K562 (cell line): Measurements from ENCODE around the gene TMEM203. TPM values are rescaled to one million over a fixed set of nuclear protein-coding genes. Genes with fewer than 3 reads are reported as not detected.

Experiments
- CTBP1 ChIP-seq: fragments of 450-650 bp; IDR thresholded peaks from 2 replicates; pipeline ENCODE4 v1.6.1; 2016; ENCODE audit warnings: borderline replicate concordance
- ELF2 ChIP-seq: fragments of 250-450 bp; sonication (Bioruptor Pico); IDR thresholded peaks from 2 replicates; pipeline ENCODE4 v1.5.0; 2021; ENCODE audit warnings: mild to moderate bottlenecking
- HNRNPUL1 ChIP-seq: fragments of 200-400 bp; formaldehyde crosslinking; IDR thresholded peaks from 2 replicates; pipeline ENCODE4 v1.6.1; 2017; ENCODE audit warnings: low read length
- KAT2B ChIP-seq: IDR thresholded peaks from one replicate; pipeline ENCODE4 v1.6.1; 2012; ENCODE audit warnings: low read depth, mild to moderate bottlenecking, control low read depth, inconsistent platforms, low read length, moderate library complexity
- KDM1A ChIP-seq, 2 experiments: fragments of 450-650 bp; IDR thresholded peaks; 2 replicates each; pipeline ENCODE4 v1.6.1; 2016; ENCODE audit warnings: mild to moderate bottlenecking in 2 of 2
- KHSRP ChIP-seq: fragments of 450-650 bp; IDR thresholded peaks from 2 replicates; pipeline ENCODE4 v1.6.1; 2017
- MED1 ChIP-seq: sonication (generic); formaldehyde crosslinking; IDR thresholded peaks from 2 replicates; pipeline ENCODE4 v1.8.1; 2023; ENCODE audit warnings: missing genetic modification reagents, borderline replicate concordance
- MLLT1 ChIP-seq, 2 experiments: fragments of 450-650 bp; IDR thresholded peaks; 2 replicates each; pipeline ENCODE4 v1.6.1; 2016
- PATZ1 ChIP-seq: fragments of 250-450 bp; sonication (Bioruptor Pico); IDR thresholded peaks from 2 replicates; pipeline ENCODE4 v1.5.0; 2020; ENCODE audit warnings: mild to moderate bottlenecking, borderline replicate concordance
- POLR3A ChIP-seq: IDR thresholded peaks from 2 replicates; pipeline ENCODE4 v1.6.1; 2011; ENCODE audit warnings: borderline replicate concordance, mild to moderate bottlenecking, moderate library complexity; ENCODE audit not compliant: insufficient read length, insufficient read depth; ENCODE audit errors: extremely low read depth
- PPARD ChIP-seq: fragments of 250-450 bp; sonication (Bioruptor Pico); IDR thresholded peaks from 2 replicates; pipeline ENCODE4 v1.8.0; 2022; ENCODE audit warnings: inconsistent platforms, mild to moderate bottlenecking, moderate library complexity
- PURB ChIP-seq: sonication (generic); formaldehyde crosslinking; IDR thresholded peaks from 2 replicates; pipeline ENCODE4 v1.9.0; 2021; ENCODE audit warnings: low read depth, mild to moderate bottlenecking, missing genetic modification reagents
- THRAP3 ChIP-seq: fragments of 450-650 bp; IDR thresholded peaks from 2 replicates; pipeline ENCODE4 v1.6.1; 2016; ENCODE audit warnings: mild to moderate bottlenecking, inconsistent platforms, borderline replicate concordance
- ZNF184 ChIP-seq: sonication (generic); formaldehyde crosslinking; IDR thresholded peaks from 2 replicates; pipeline ENCODE4 v1.5.0; 2020; ENCODE audit warnings: missing genetic modification reagents
- ZSCAN32 ChIP-seq: fragments of 450-650 bp; formaldehyde crosslinking; IDR thresholded peaks from 2 replicates; pipeline ENCODE4 v1.4.0; 2020; ENCODE audit warnings: mild to moderate bottlenecking, moderate library complexity
- polyA plus RNA-seq, 8 experiments: library from polyadenylated mRNA; depleted of rRNA in 4 of 8; stranded (reverse) in 5 of 8; unstranded in 3 of 8; fragments of >200 nt; fragmentation: Nextera tagmentation in 2 of 8; fragmentation: Illumina TruSeq in 1 of 8; extraction: Ambion mirVana in 2 of 8; extraction: Trizol in 1 of 8; gene quantifications; 2 replicates each; pipeline versions ENCODE4 v1.2.1 to v1.2.3, GENCODE V29; 2011 to 2014; ENCODE audit warnings: inconsistent platforms in 1 of 8, missing spikeins in 1 of 8
- total RNA-seq, 7 experiments: library from RNA; depleted of rRNA in 6 of 7; stranded (reverse); fragments of >200 nt in 6 of 7; fragmentation: Illumina TruSeq in 2 of 7; extraction: Trizol in 2 of 7; gene quantifications; 2 replicates each; pipeline versions ENCODE4 v1.2.1 to v1.2.3, GENCODE V29; 2011 to 2021; ENCODE audit warnings: low replicate concordance in 1 of 7
- TF ChIP-seq, protein P1 (sequence below), 2 experiments: fragments of 150-350 bp in 1 of 2; IDR thresholded peaks; 2 replicates each; pipeline ENCODE4 v1.6.1; 2012 to 2016; ENCODE audit warnings: low read depth in 2 of 2, low read length in 2 of 2, mild to moderate bottlenecking in 1 of 2, moderate library complexity in 1 of 2
- TF ChIP-seq, protein P2 (sequence below): fragments of 250-450 bp; sonication (Bioruptor Pico); IDR thresholded peaks from 2 replicates; pipeline ENCODE4 v1.4.0; 2020; ENCODE audit warnings: mild to moderate bottlenecking, moderate library complexity

The TMEM203 gene
- total and polyA plus RNA-seq, 9 of the 15 experiments (the other 6 are each of a cell fraction or from before 2014, with no cell fraction given): 8.8 to 59.5 (median 37.6) TPM

GRCh38 chr9:137200311-137201204 is 4.9 kb downstream of the TMEM203 start, which contains the start of gene TPRN (continued):
- TF ChIP-seq, protein P1, sequence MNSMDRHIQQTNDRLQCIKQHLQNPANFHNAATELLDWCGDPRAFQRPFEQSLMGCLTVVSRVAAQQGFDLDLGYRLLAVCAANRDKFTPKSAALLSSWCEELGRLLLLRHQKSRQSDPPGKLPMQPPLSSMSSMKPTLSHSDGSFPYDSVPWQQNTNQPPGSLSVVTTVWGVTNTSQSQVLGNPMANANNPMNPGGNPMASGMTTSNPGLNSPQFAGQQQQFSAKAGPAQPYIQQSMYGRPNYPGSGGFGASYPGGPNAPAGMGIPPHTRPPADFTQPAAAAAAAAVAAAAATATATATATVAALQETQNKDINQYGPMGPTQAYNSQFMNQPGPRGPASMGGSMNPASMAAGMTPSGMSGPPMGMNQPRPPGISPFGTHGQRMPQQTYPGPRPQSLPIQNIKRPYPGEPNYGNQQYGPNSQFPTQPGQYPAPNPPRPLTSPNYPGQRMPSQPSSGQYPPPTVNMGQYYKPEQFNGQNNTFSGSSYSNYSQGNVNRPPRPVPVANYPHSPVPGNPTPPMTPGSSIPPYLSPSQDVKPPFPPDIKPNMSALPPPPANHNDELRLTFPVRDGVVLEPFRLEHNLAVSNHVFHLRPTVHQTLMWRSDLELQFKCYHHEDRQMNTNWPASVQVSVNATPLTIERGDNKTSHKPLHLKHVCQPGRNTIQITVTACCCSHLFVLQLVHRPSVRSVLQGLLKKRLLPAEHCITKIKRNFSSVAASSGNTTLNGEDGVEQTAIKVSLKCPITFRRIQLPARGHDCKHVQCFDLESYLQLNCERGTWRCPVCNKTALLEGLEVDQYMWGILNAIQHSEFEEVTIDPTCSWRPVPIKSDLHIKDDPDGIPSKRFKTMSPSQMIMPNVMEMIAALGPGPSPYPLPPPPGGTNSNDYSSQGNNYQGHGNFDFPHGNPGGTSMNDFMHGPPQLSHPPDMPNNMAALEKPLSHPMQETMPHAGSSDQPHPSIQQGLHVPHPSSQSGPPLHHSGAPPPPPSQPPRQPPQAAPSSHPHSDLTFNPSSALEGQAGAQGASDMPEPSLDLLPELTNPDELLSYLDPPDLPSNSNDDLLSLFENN (IDR thresholded peaks at IDR 0.05; ENCODE audit: low read depth in 2 of 2, low read length in 2 of 2): peak in 1 of 2 experiments; percentile 40; a peak in 1 of 4 replicates
- TF ChIP-seq MLLT1 (IDR thresholded peaks at IDR 0.05): no peak
- no peak for TF ChIP-seq MED1 (CRISPR knock-in tag)
- no peak for TF ChIP-seq POLR3A
- no peak for TF ChIP-seq PURB
- no peak for TF ChIP-seq PPARD (CRISPR knock-in tag)
- TF ChIP-seq HNRNPUL1: no peak
- peak; percentile 83; the same call in 1 of the 2 replicates for TF ChIP-seq ELF2 (CRISPR knock-in tag)
- TF ChIP-seq, protein P2, sequence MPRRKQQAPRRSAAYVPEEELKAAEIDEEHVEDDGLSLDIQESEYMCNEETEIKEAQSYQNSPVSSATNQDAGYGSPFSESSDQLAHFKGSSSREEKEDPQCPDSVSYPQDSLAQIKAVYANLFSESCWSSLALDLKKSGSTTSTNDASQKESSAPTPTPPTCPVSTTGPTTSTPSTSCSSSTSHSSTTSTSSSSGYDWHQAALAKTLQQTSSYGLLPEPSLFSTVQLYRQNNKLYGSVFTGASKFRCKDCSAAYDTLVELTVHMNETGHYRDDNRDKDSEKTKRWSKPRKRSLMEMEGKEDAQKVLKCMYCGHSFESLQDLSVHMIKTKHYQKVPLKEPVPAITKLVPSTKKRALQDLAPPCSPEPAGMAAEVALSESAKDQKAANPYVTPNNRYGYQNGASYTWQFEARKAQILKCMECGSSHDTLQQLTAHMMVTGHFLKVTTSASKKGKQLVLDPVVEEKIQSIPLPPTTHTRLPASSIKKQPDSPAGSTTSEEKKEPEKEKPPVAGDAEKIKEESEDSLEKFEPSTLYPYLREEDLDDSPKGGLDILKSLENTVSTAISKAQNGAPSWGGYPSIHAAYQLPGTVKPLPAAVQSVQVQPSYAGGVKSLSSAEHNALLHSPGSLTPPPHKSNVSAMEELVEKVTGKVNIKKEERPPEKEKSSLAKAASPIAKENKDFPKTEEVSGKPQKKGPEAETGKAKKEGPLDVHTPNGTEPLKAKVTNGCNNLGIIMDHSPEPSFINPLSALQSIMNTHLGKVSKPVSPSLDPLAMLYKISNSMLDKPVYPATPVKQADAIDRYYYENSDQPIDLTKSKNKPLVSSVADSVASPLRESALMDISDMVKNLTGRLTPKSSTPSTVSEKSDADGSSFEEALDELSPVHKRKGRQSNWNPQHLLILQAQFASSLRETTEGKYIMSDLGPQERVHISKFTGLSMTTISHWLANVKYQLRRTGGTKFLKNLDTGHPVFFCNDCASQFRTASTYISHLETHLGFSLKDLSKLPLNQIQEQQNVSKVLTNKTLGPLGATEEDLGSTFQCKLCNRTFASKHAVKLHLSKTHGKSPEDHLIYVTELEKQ (CRISPR knock-in tag): no peak
- no peak for TF ChIP-seq KHSRP
- TF ChIP-seq PATZ1 (CRISPR knock-in tag): no peak
- no peak for TF ChIP-seq KAT2B
- peak; percentile 75; the same call in 1 of the 2 replicates for TF ChIP-seq CTBP1
- TF ChIP-seq THRAP3: no peak
- no peak for TF ChIP-seq ZSCAN32 (CRISPR knock-in tag)
- no peak for TF ChIP-seq ZNF184 (CRISPR knock-in tag)
- no peak for TF ChIP-seq KDM1A (IDR thresholded peaks at IDR 0.05)
